Prostate gland (tissue), 2 donors: Measurements from ENCODE around the gene DUSP18.
A peak's percentile ranks its signal among the peaks of the same experiment; 100 is the strongest.

ENCODE experiments used
- CTCF ChIP-seq, 4 experiments: fragments of 200-600 bp in 2 of 4; fragments of 450-650 bp in 2 of 4; sonication (generic) in 2 of 4; IDR thresholded peaks; 1 replicate in 3 of 4; 2 replicates in 1 of 4; pipeline ENCODE4 v1.5.1; 2016 to 2019; ENCODE audit warnings: antibody characterized with exemption in 4 of 4, mild to moderate bottlenecking in 2 of 4, moderate library complexity in 2 of 4
- POLR2A ChIP-seq: fragments of 450-650 bp; IDR thresholded peaks from one replicate; pipeline ENCODE4 v1.6.1; 2016; ENCODE audit warnings: antibody characterized with exemption, mild to moderate bottlenecking
- POLR2AphosphoS5 ChIP-seq: sonication (generic); formaldehyde crosslinking; IDR thresholded peaks from one replicate; pipeline ENCODE4 v1.6.1; 2017; ENCODE audit warnings: antibody characterized with exemption

- TF ChIP-seq CTCF (IDR thresholded peaks at IDR 0.05) (peak in 2 of 4 experiments; percentile 8 to 36), POLR2A (peak; percentile 63), POLR2AphosphoS5 (peak; percentile 92)
Observed at GRCh38 chr22:30667494-30668385, at the start of gene DUSP18.
